Endothelial cell (in vitro differentiated cells): ENCODE measurements around the gene TCEAL6. TPM values are rescaled to one million over a fixed set of nuclear protein-coding genes. Genes with fewer than 3 reads are reported as not detected.

ENCODE experiments used
- DNase-seq: peaks from one replicate; pipeline ENCODE4 v3.0.0; 2021; ENCODE audit warnings: low spot score
- H3K27ac Mint-ChIP-seq: one replicate; pipeline ENCODE4 v1.8.0; 2021; ENCODE audit warnings: mixed read lengths, inconsistent platforms; ENCODE audit not compliant: unreplicated experiment
- H3K27me3 Mint-ChIP-seq: one replicate; pipeline ENCODE4 v1.8.0; 2021; ENCODE audit warnings: mild to moderate bottlenecking, moderate library complexity, mixed read lengths, inconsistent platforms; ENCODE audit not compliant: unreplicated experiment
- H3K36me3 Mint-ChIP-seq: one replicate; pipeline ENCODE4 v1.8.0; 2021; ENCODE audit warnings: mild to moderate bottlenecking, low read depth, mixed read lengths, inconsistent platforms; ENCODE audit not compliant: unreplicated experiment
- H3K4me1 Mint-ChIP-seq: one replicate; pipeline ENCODE4 v1.8.0; 2021; ENCODE audit warnings: mild to moderate bottlenecking, mixed read lengths, inconsistent platforms; ENCODE audit not compliant: unreplicated experiment
- H3K4me3 Mint-ChIP-seq: one replicate; pipeline ENCODE4 v1.8.0; 2021; ENCODE audit warnings: mild to moderate bottlenecking, mixed read lengths, inconsistent platforms; ENCODE audit not compliant: unreplicated experiment
- H3K9me3 Mint-ChIP-seq: one replicate; pipeline ENCODE4 v1.8.0; 2021; ENCODE audit warnings: mixed read lengths, inconsistent platforms; ENCODE audit not compliant: unreplicated experiment
- CTCF ChIP-seq: fragments of 200-600 bp; sonication (generic); IDR thresholded peaks from one replicate; pipeline ENCODE4 v1.5.0; 2021; ENCODE audit warnings: antibody characterized with exemption; ENCODE audit not compliant: unreplicated experiment
- total RNA-seq: library from RNA; stranded (reverse); fragmentation: NEBNext Ultra II Directional; extraction: Animal tissue kit (Norgen Biotek cat#: 25700); gene quantifications from one replicate; pipeline ENCODE4 v1.2.1, GENCODE V29; 2021; ENCODE audit not compliant: unreplicated experiment

Gene TCEAL6
- total RNA-seq, 1 donor from 2014 or later, result not detected

- Mint-ChIP-seq H3K27me3 (no peaks in the 10 kb centered on the region), H3K4me3 (no peak overlapping the region), H3K4me1 (no peaks in the 10 kb centered on the region), H3K36me3 (no peaks in the 10 kb centered on the region), H3K27ac (no peak overlapping the region), H3K9me3 (no peaks in the 10 kb centered on the region)
- DNase-seq, result no peak
- no peak for TF ChIP-seq CTCF
Observed at GRCh38 chrX:102115748-102116147, 26.5 kb downstream of the TCEAL6 start.

GRCh38 chrX:102113367-102113766, 28.9 kb downstream of the TCEAL6 start:
- no peaks in the 10 kb centered on the region for H3K36me3 Mint-ChIP-seq
- H3K27ac Mint-ChIP-seq, result no peak overlapping the region
- H3K9me3 Mint-ChIP-seq, result no peaks in the 10 kb centered on the region
- H3K27me3 Mint-ChIP-seq, result no peaks in the 10 kb centered on the region
- TF ChIP-seq CTCF, result no peak
- DNase-seq, result no peak
- H3K4me1 Mint-ChIP-seq, result no peaks in the 10 kb centered on the region
- no peak overlapping the region for H3K4me3 Mint-ChIP-seq

Other genes starting within 250 kb of the TCEAL6 start
- gene ZMAT1, start 210.5 kb downstream of the TCEAL6 start, total RNA-seq, result 7.3 TPM
- 11.1 TPM for gene TCEAL2, start 16.8 kb downstream of the TCEAL6 start, total RNA-seq
- 45.4 TPM for gene BEX5, start 13.5 kb upstream of the TCEAL6 start, total RNA-seq
- gene TCP11X1, start 72.8 kb upstream of the TCEAL6 start, total RNA-seq, result not detected
- 0.67 TPM for gene NXF2, start 104.7 kb upstream of the TCEAL6 start, total RNA-seq